Endothelial cell of umbilical vein (primary cell): ENCODE measurements around the gene HOXD4.

Experiments
- CTCF ChIP-seq, 2 donors: IDR thresholded peaks; 1 replicate in 1 of 2; 2 replicates in 1 of 2; pipeline ENCODE4 v1.5.1; 2011; ENCODE audit warnings: low read length in 2 of 2, mild to moderate bottlenecking in 2 of 2, moderate library complexity in 2 of 2, control low read depth in 1 of 2, inconsistent platforms in 1 of 2, low read depth in 1 of 2; ENCODE audit not compliant: insufficient read depth in 1 of 2; ENCODE audit errors: extremely low read depth in 1 of 2
- EZH2 ChIP-seq: IDR thresholded peaks from 2 replicates; pipeline ENCODE4 v1.6.1; 2012; ENCODE audit warnings: borderline replicate concordance, low read depth, mild to moderate bottlenecking, moderate library complexity, low read length, inconsistent platforms; ENCODE audit not compliant: severe bottlenecking
- FOS ChIP-seq: IDR thresholded peaks from 2 replicates; pipeline ENCODE4 v1.6.1; 2011; ENCODE audit warnings: mild to moderate bottlenecking, low read length, moderate library complexity, borderline replicate concordance; ENCODE audit not compliant: insufficient read depth
- GATA2 ChIP-seq: IDR thresholded peaks from 2 replicates; pipeline ENCODE4 v1.7.0; 2011; ENCODE audit warnings: low read depth, mild to moderate bottlenecking, moderate library complexity, mixed read lengths, low read length; ENCODE audit not compliant: insufficient read length, insufficient read depth
- JUN ChIP-seq: IDR thresholded peaks from 2 replicates; pipeline ENCODE4 v1.6.1; 2011; ENCODE audit warnings: borderline replicate concordance, low read depth; ENCODE audit not compliant: insufficient read length, insufficient read depth
- MAX ChIP-seq: IDR thresholded peaks from 2 replicates; pipeline ENCODE4 v1.6.1; 2011; ENCODE audit not compliant: insufficient read depth, insufficient read length
- MYC ChIP-seq: IDR thresholded peaks from one replicate; pipeline ENCODE4 v1.6.1; 2011; ENCODE audit warnings: mild to moderate bottlenecking, low read depth, low read length
- POLR2A ChIP-seq: IDR thresholded peaks from 2 replicates; pipeline ENCODE4 v1.6.1; 2012; ENCODE audit warnings: low read depth, mild to moderate bottlenecking, control low read depth, low read length
- POLR2AphosphoS5 ChIP-seq: IDR thresholded peaks from 2 replicates; pipeline ENCODE4 v1.6.1; 2012; ENCODE audit warnings: low read depth, mild to moderate bottlenecking, control low read depth, low read length, moderate library complexity; ENCODE audit not compliant: insufficient read depth

- TF ChIP-seq POLR2A, result no peak
- no peak for TF ChIP-seq CTCF (IDR thresholded peaks at IDR 0.05; ENCODE audit: extremely low read depth in 1 of 2, insufficient read depth in 1 of 2, low read depth in 1 of 2, low read length in 2 of 2)
- peak; percentile 67 for TF ChIP-seq MAX
- TF ChIP-seq POLR2AphosphoS5, result no peak
- TF ChIP-seq EZH2, result no peak
- no peak for TF ChIP-seq MYC
- no peak for TF ChIP-seq FOS
- no peak for TF ChIP-seq GATA2
- no peak for TF ChIP-seq JUN
Measured at GRCh38 chr2:176178038-176178756, 26.8 kb downstream of the HOXD4 start.
